AG04449 (cell line): ENCODE data around the gene LRRC9.

ENCODE experiments used
- CTCF ChIA-PET: fragments of 350-600 bp; formaldehyde crosslinking; extraction: SDS; loops from one replicate; lab custom pipeline; 2021; ENCODE audit warnings: antibody characterized with exemption; lab: Yijun Ruan, JAX
- POLR2A ChIA-PET: fragments of 400-600, 350-600 bp; formaldehyde crosslinking; extraction: SDS; loops from one replicate; lab custom pipeline; 2020; ENCODE audit warnings: antibody characterized with exemption, inconsistent platforms; lab: Yijun Ruan, JAX
- DNase-seq: peaks from one replicate; pipeline ENCODE4 v3.0.0-alpha.2; 2010; ENCODE audit warnings: low read depth, low spot score
- H3K4me3 ChIP-seq: 2 replicates; pipeline ENCODE4 v1.5.1; 2011; ENCODE audit warnings: low read depth, mild to moderate bottlenecking, control low read depth, low read length
- CTCF ChIP-seq: IDR thresholded peaks from one replicate; pipeline ENCODE4 v1.5.1; 2011; ENCODE audit warnings: mild to moderate bottlenecking, moderate library complexity, low read length, control low read depth, inconsistent platforms; ENCODE audit not compliant: insufficient read depth; ENCODE audit errors: missing control alignments

The LRRC9 gene

GRCh38 chr14:60089221-60089620 is 169.3 kb downstream of the LRRC9 start:
- ChIA-PET CTCF (interaction anchor here (1.0 to 2.3 kb wide), 2 partner anchors 9 to 95 kb away, joined by 3 to 8 read pairs; no protein-coding TSS in a partner anchor), POLR2A (no interaction called here)
- H3K4me3 ChIP-seq: no peak overlapping the region
- no peak for TF ChIP-seq CTCF
- DNase-seq: no peak

DNA sequence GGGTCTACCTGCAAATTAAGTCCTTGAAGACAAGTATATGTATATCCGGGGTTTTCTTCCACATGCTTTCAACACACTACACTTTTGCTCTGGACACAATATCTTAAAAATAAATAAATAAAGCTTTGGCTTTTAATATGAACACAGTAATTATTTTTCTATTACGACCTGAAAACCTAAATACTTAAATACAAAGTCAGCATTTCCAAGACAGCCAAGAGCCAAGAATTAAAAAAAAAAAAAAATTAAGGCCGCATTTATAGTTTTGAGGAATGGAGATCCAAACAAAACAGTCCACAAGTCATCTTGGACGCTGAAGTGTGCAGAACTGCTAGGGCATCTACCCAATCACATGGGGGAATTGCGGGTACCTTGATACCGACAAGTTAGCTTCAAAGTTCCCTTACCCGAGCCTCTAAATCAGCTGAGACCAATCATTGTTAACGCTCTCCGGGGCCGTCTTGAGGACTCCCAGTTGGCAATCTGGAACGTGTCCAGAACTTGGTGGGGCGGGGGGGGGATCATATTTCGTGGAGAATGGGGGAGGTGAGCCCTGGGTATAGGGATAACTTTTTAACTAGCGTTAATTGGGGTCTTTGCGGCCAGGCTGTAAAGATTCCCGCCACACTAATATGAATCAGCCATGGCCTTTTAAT is 171.0 kb downstream of the LRRC9 start:
- DNase-seq: no peak
- POLR2A ChIA-PET: interaction anchor here (0.7 kb wide), 1 partner anchor 40 kb away, joined by 3 read pairs; no protein-coding TSS in a partner anchor

DNA sequence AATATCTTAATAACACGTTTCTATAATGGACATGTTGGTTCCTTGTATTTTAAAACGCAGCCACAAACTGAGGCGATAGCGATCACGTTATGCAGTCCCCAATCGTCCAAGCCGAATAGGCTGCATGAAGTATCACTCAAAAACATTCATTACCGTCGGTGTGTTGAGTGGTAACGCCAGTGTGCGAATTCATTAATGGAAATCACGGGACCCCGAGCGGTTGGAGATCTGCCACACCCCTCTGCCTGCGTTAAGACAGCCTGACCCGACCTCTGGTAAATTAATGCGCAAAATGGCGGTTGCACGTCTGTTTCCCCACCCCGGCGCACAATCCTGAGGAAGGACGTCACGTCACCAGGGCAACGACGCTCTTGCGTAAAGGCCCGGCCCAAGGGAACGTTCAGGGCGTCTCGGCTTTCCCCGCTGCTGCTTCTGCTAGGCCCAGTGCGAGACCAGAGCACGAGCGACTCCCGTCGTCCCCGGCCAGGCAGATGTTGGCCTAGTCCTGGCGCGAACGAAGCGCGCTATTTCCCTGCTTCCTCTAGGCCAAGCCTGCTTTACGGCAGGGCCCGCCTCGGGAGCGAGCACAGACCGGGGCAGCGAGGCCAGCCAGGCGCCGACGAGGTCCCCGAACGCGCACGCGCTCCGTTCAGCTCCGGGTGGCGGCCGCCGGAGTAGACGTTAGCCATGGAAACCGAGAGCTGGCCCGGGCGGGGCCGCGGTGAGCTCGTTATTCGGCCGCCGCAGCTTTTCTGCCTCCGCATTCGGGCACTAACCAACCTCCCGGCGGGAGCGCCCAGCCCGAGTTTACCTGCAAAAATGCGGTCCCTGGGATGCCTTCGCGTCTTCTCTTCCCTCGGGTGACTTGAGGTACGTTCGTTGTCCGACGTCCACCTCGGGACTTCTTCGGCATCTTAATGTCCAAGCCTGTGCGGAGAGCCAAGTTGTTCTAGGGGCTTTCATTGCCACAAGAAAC is 171.9 kb downstream of the LRRC9 start, which contains the start of gene PCNX4:
TSS of gene PCNX4 (plus strand) at position 374 of the 976 bp plus-strand sequence. CDS start 15,716 bp downstream, outside the sequence.
- TF ChIP-seq CTCF: no peak
- peak; percentile 90 for DNase-seq
- ChIA-PET CTCF (interaction anchor here (0.6 to 3.4 kb wide), 2 partner anchors 9 to 92 kb away, joined by 3 to 11 read pairs; no protein-coding TSS in a partner anchor), POLR2A (interaction anchor here (1.0 to 1.5 kb wide), 3 partner anchors 24 to 74 kb away, joined by 4 to 5 read pairs (median 4); partner anchors contain the start of gene DHRS7)
- H3K4me3 ChIP-seq: peak within 1 kb of the TSS; percentile 92

More for the DNA sequence above, 171.0 kb downstream of the LRRC9 start:
- CTCF ChIA-PET: interaction anchor here (3.4 kb wide), 1 partner anchor 93 kb away, joined by 11 read pairs; no protein-coding TSS in a partner anchor
- H3K4me3 ChIP-seq: peak overlapping the region; percentile 92
- no peak for TF ChIP-seq CTCF

- DNase-seq: no peak
- ChIA-PET CTCF (interaction anchor here (0.9 to 3.4 kb wide), 2 partner anchors 12 to 91 kb away, joined by 4 to 11 read pairs; no protein-coding TSS in a partner anchor), POLR2A (interaction anchor here (1.0 to 1.5 kb wide), 3 partner anchors 24 to 73 kb away, joined by 4 to 5 read pairs (median 4); partner anchors contain the start of gene DHRS7)
- no peak for TF ChIP-seq CTCF
- peak overlapping the region; percentile 92 for H3K4me3 ChIP-seq
Measured at GRCh38 chr14:60092526-60092920, 172.6 kb downstream of the LRRC9 start.

- DNase-seq: no peak
- CTCF ChIA-PET: interaction anchor here (0.9 to 3.4 kb wide), 3 partner anchors 12 to 91 kb away, joined by 3 to 11 read pairs (median 4); no protein-coding TSS in a partner anchor
- peak overlapping the region; percentile 92 for H3K4me3 ChIP-seq
- no peak for TF ChIP-seq CTCF
- POLR2A ChIA-PET: interaction anchor here (1.5 kb wide), 1 partner anchor 59 kb away, joined by 4 read pairs; no protein-coding TSS in a partner anchor
Measured at GRCh38 chr14:60093080-60093479, 173.1 kb downstream of the LRRC9 start.
